Measurements from ENCODE around the gene FZD10.

FZD10 gene

GRCh38 chr12:130214686-130215395, 52.6 kb downstream of the FZD10 start:
- DNase-seq, result no peak
